WERI-Rb-1 (cell line): ENCODE data around the gene ZNF75A.
A peak's percentile ranks its signal among the peaks of the same experiment; 100 is the strongest.

ENCODE experiments used
- DNase-seq: peaks from one replicate; pipeline ENCODE4 v3.0.0-alpha.2; 2020
- H3K27ac ChIP-seq: fragments of 250-450 bp; sonication (Bioruptor Pico); 2 replicates; pipeline ENCODE4 v1.5.1; 2020; ENCODE audit warnings: mild to moderate bottlenecking, moderate library complexity
- H3K27me3 ChIP-seq: fragments of 250-450 bp; sonication (Bioruptor Pico); 2 replicates; pipeline ENCODE4 v1.5.1; 2021; ENCODE audit warnings: mild to moderate bottlenecking, low read depth, moderate library complexity; ENCODE audit not compliant: insufficient read depth, severe bottlenecking
- H3K36me3 ChIP-seq: fragments of 250-450 bp; sonication (Bioruptor Pico); 2 replicates; pipeline ENCODE4 v1.5.1; 2020; ENCODE audit warnings: mild to moderate bottlenecking, moderate library complexity
- H3K4me3 ChIP-seq: 2 replicates; pipeline ENCODE4 v1.5.1; 2011; ENCODE audit warnings: low read depth, mild to moderate bottlenecking, control low read depth, low read length
- H3K9me3 ChIP-seq: fragments of 250-450 bp; sonication (Bioruptor Pico); 2 replicates; pipeline ENCODE4 v1.5.1; 2021; ENCODE audit warnings: mild to moderate bottlenecking, moderate library complexity; ENCODE audit not compliant: severe bottlenecking
- TF ChIP-seq, protein P1 (sequence below): IDR thresholded peaks from 2 replicates; pipeline ENCODE4 v1.5.1; 2011; ENCODE audit warnings: low read depth, mild to moderate bottlenecking, control low read depth, inconsistent platforms, low read length

The ZNF75A gene

DNA sequence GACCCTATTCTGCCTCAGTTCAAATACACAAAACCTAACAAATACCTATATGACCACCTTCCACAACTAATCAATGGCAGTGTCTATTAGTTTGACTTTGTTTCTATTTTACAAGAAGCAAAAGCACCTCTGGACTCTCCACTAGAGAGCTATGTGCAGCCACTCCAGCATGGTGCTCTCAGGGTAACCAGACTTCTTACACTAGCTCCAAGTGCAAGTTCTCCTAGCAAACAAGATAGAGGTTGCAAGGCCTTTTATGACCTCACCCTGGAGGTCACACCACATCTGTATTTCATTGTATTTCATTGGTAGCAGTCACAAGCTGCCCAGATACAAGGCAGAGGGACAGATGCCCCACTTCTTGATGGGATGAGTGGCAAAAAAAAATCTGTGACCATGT is 30.4 kb upstream of the ZNF75A start:
- Histone ChIP-seq H3K27ac (no peak overlapping the region), H3K9me3 (peaks cover 3% of the 10 kb centered on the region), H3K36me3 (no peaks in the 10 kb centered on the region), H3K4me3 (no peak overlapping the region), H3K27me3 (no peaks in the 10 kb centered on the region)
- TF ChIP-seq, protein P1, sequence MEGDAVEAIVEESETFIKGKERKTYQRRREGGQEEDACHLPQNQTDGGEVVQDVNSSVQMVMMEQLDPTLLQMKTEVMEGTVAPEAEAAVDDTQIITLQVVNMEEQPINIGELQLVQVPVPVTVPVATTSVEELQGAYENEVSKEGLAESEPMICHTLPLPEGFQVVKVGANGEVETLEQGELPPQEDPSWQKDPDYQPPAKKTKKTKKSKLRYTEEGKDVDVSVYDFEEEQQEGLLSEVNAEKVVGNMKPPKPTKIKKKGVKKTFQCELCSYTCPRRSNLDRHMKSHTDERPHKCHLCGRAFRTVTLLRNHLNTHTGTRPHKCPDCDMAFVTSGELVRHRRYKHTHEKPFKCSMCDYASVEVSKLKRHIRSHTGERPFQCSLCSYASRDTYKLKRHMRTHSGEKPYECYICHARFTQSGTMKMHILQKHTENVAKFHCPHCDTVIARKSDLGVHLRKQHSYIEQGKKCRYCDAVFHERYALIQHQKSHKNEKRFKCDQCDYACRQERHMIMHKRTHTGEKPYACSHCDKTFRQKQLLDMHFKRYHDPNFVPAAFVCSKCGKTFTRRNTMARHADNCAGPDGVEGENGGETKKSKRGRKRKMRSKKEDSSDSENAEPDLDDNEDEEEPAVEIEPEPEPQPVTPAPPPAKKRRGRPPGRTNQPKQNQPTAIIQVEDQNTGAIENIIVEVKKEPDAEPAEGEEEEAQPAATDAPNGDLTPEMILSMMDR, result no peak
- DNase-seq, result no peak

DNA sequence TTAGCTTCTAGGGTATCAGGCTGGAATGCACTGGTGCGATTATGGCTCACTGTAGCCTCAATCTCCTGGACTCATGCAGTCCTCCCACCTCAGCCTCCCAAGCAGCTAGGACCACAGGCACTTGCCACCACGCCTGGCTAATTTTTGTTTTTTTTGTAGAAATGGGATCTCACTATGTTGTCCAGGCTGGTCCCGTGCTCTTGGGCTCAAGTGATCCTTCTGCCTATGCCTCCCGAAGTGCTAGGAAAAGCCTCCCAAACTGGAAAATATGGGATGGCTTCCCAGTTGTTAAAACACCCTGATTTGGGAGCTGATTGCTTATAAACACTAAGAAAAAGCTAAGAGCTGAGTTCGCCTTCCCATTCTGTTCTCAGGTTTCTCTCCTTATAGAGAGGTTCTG is 28.6 kb upstream of the ZNF75A start:
- TF ChIP-seq, protein P1, result no peak
- Histone ChIP-seq H3K4me3 (no peak overlapping the region), H3K36me3 (no peaks in the 10 kb centered on the region), H3K27me3 (no peaks in the 10 kb centered on the region), H3K9me3 (peaks cover 2% of the 10 kb centered on the region), H3K27ac (peak overlapping the region; percentile 16; the same call in 1 of the 2 replicates)
- no peak for DNase-seq

DNA sequence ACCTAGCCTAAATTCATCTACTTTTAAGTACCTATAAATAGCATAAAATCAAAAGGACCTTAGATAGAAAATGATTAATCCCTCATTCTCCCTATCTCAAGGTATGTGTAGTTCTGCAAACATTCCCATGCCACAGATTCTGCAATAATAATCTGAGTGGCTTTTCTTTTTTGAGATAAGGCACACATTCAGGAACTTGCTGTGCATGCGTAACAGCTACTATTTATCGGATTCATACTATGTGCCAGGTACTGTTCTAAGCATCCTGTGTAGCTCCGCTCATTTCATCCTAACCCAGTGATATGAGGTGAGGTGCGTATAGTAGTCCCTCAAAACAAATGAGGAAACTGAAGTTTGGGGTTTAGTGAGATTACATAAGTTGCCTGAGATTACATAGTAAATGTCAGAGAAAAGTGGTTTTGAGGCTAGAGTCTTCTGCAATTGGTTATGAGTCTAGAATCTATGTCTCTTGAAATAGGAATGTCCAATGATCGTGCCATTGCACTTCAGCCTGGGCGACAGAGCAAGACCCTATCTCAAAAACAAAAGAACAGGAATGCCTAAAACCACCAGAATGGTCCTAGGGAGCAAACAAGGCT is 24.0 kb upstream of the ZNF75A start:
- Histone ChIP-seq H3K27ac (peak overlapping the region; percentile 96), H3K9me3 (no peaks in the 10 kb centered on the region), H3K27me3 (no peaks in the 10 kb centered on the region), H3K4me3 (peak overlapping the region; percentile 75; the same call in 1 of the 2 replicates), H3K36me3 (peaks cover 23% of the 10 kb centered on the region)
- DNase-seq, result no peak
- TF ChIP-seq, protein P1, result no peak

DNA sequence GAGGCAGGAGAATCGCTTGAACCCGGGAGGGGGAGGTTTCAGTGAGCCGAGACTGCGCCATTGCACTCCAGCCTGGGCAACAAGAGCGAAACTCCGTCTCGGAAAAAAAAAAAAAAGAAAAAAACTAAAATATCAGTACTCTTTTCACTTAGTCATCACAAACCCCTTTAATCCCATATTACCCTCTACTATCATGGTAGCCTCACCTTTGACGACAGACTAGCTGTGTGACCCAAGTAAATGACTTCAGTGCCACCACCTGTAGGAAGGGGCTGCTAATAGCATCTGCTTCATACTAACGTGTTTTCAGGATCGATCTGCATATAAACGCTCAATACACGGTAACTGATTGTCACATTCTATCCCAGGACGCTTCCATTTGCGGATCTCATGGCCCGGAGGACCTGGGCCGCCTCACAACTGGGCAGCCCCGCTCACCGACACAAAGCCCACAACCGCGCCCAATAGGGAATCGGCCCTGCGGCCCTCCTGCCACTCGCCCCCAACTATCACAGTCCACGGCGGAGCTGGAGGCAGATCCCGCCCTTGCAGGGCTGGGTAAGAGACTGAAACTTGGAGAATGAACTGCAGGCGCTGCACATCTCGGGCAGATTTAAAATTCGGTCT is 23.1 kb upstream of the ZNF75A start:
- H3K27ac ChIP-seq, result peak overlapping the region; percentile 96
- peak; percentile 84 for DNase-seq
- peak overlapping the region; percentile 75 for H3K4me3 ChIP-seq
- H3K36me3 ChIP-seq, result peaks cover 32% of the 10 kb centered on the region
- no peaks in the 10 kb centered on the region for H3K27me3 ChIP-seq
- TF ChIP-seq, protein P1, result no peak
- no peaks in the 10 kb centered on the region for H3K9me3 ChIP-seq

DNA sequence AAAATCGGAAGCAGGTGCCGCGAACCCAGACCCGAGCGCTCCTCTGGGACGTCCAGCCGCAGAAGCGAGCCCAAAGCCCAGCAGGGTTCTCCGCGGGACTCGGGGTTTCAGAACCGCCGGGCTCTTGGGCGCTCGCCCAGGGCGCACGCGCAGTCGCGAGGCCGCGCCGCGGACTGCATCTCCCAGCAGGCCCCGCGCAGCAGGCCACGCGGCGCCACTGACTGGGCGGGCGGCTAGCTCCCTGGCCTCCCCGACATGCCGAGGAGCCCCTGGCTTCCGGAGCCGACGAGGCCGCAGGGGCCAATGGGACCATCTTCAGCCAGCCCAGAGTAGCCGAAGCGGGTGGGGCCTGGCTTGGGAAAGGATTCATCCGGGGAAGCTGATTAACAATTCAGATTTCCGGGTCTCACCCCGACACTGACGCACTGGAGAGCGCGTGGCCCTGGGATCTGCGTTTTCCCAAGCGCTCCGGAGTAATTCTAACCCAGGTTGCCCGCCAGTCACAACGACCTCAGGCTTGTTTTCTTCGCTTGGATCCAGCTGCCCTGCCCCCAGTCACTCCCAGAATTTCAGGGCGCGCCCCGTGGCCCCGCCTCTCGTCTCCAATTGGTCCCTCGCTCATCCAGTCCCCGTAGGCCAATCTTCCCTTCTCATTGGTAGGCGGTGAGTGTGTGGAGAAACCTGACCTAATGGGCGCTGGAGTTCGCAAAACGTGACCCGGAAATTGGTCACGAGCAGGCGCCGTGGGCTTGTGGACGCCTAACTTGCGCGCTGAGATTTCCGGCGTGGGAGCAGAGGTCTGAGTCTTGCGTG is 22.4 kb upstream of the ZNF75A start, which contains the start of gene ZNF263:
Gene ZNF263 (plus strand): TSS at position 762 of the 813 bp plus-strand sequence. CDS start 328 bp downstream, outside the sequence.
- Histone ChIP-seq H3K9me3 (no peaks in the 10 kb centered on the region), H3K4me3 (peak within 1 kb of the TSS; percentile 75), H3K36me3 (peaks cover 37% of the 10 kb centered on the region), H3K27ac (peak within 1 kb of the TSS; percentile 96), H3K27me3 (no peaks in the 10 kb centered on the region)
- TF ChIP-seq, protein P1, result no peak
- DNase-seq, result peak; percentile 96
